WTC11 (cell line): ENCODE data around the gene TYMS. TPM values are rescaled to one million over a fixed set of nuclear protein-coding genes. Genes with fewer than 3 reads are reported as not detected.

Experiments used
- AR ChIP-seq: fragments of 250-450 bp; sonication (Bioruptor Pico); IDR thresholded peaks from 2 replicates; pipeline ENCODE4 v1.9.0; 2021; ENCODE audit warnings: mild to moderate bottlenecking
- ARID4B ChIP-seq: sonication (generic); formaldehyde crosslinking; IDR thresholded peaks from 2 replicates; pipeline ENCODE4 v1.8.0; 2023; ENCODE audit warnings: missing genetic modification reagents, mild to moderate bottlenecking, borderline replicate concordance
- ATF1 ChIP-seq: sonication (generic); formaldehyde crosslinking; IDR thresholded peaks from 2 replicates; pipeline ENCODE4 v1.8.1; 2023; ENCODE audit warnings: mild to moderate bottlenecking, moderate library complexity, missing genetic modification reagents
- ELF4 ChIP-seq: sonication (generic); formaldehyde crosslinking; IDR thresholded peaks from 2 replicates; pipeline ENCODE4 v1.8.1; 2022; ENCODE audit warnings: low read depth, mild to moderate bottlenecking, moderate library complexity, missing genetic modification reagents
- GRHL2 ChIP-seq: fragments of 250-450 bp; sonication (Bioruptor Pico); IDR thresholded peaks from 2 replicates; pipeline ENCODE4 v1.8.0; 2022; ENCODE audit warnings: mild to moderate bottlenecking, moderate library complexity; ENCODE audit not compliant: insufficient replicate concordance, severe bottlenecking
- MXD4 ChIP-seq: fragments of 250-450 bp; sonication (Bioruptor Pico); IDR thresholded peaks from 2 replicates; pipeline ENCODE4 v1.8.0; 2021; ENCODE audit warnings: mild to moderate bottlenecking, moderate library complexity, borderline replicate concordance
- NFYB ChIP-seq: sonication (generic); formaldehyde crosslinking; conservative IDR thresholded peaks from 2 replicates; pipeline ENCODE4 v1.8.0; 2022; ENCODE audit warnings: low read depth, missing genetic modification reagents
- NR2C2 ChIP-seq: sonication (generic); formaldehyde crosslinking; IDR thresholded peaks from 2 replicates; pipeline ENCODE4 v1.8.0; 2022; ENCODE audit warnings: mild to moderate bottlenecking, missing genetic modification reagents
- RORB ChIP-seq: fragments of 250-450 bp; sonication (Bioruptor Pico); IDR thresholded peaks from 2 replicates; pipeline ENCODE4 v1.9.0; 2021; ENCODE audit warnings: mild to moderate bottlenecking
- SOX15 ChIP-seq: fragments of 250-450 bp; sonication (Bioruptor Pico); IDR thresholded peaks from 2 replicates; pipeline ENCODE4 v1.9.0; 2021; ENCODE audit warnings: mild to moderate bottlenecking
- SP1 ChIP-seq: sonication (generic); formaldehyde crosslinking; conservative IDR thresholded peaks from 2 replicates; pipeline ENCODE4 v1.8.1; 2022; ENCODE audit warnings: missing genetic modification reagents
- ZNF281 ChIP-seq: sonication (generic); formaldehyde crosslinking; IDR thresholded peaks from 2 replicates; pipeline ENCODE4 v1.8.0; 2023; ENCODE audit warnings: mild to moderate bottlenecking, missing genetic modification reagents
- ZNF425 ChIP-seq: fragments of 250-450 bp; sonication (Bioruptor Pico); conservative IDR thresholded peaks from 2 replicates; pipeline ENCODE4 v1.9.0; 2021; ENCODE audit warnings: mild to moderate bottlenecking
- total RNA-seq: library from RNA; stranded (reverse); gene quantifications from 3 replicates; pipeline ENCODE4 v1.2.3, GENCODE V29; 2021
- TF ChIP-seq, protein P1 (sequence below): sonication (generic); formaldehyde crosslinking; IDR thresholded peaks from 2 replicates; pipeline ENCODE4 v1.8.0; 2022; ENCODE audit warnings: mild to moderate bottlenecking, missing genetic modification reagents

The TYMS gene
- total RNA-seq, 1 experiment from 2014 or later = 86.4 TPM

GRCh38 chr18:607930-608329, 49.5 kb upstream of the TYMS start (continued):
- no peak for TF ChIP-seq ZNF281
- no peak for TF ChIP-seq NR2C2 (CRISPR knock-in tag)
- TF ChIP-seq SP1 (CRISPR knock-in tag) = no peak
- TF ChIP-seq ATF1 (CRISPR knock-in tag) = no peak
- no peak for TF ChIP-seq NFYB (CRISPR knock-in tag)
- no peak for TF ChIP-seq ZNF425 (CRISPR knock-in tag)
- TF ChIP-seq GRHL2 (CRISPR knock-in tag) = no peak
- TF ChIP-seq ELF4 (CRISPR knock-in tag) = no peak
- TF ChIP-seq MXD4 (CRISPR knock-in tag) = no peak
- TF ChIP-seq AR = no peak
- no peak for TF ChIP-seq SOX15 (CRISPR knock-in tag)
- no peak for TF ChIP-seq RORB (CRISPR knock-in tag)
- TF ChIP-seq, protein P1, sequence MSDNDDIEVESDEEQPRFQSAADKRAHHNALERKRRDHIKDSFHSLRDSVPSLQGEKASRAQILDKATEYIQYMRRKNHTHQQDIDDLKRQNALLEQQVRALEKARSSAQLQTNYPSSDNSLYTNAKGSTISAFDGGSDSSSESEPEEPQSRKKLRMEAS (CRISPR knock-in tag) = no peak
- no peak for TF ChIP-seq ARID4B
